GM12892 (cell line): ENCODE results near the gene LRRC15.

Experiments used
- POLR2A ChIP-seq: IDR thresholded peaks from 2 replicates; pipeline ENCODE4 v1.6.1; 2011; ENCODE audit warnings: low read depth, low read length, control low read depth
- POLR2AphosphoS5 ChIP-seq: IDR thresholded peaks from 2 replicates; pipeline ENCODE4 v1.6.1; 2011; ENCODE audit warnings: low read depth, low read length, control low read depth

GRCh38 chr3:194346035-194346434 is 23.5 kb downstream of the LRRC15 start:
- TF ChIP-seq POLR2A, result no peak
- no peak for TF ChIP-seq POLR2AphosphoS5
